Calu3 (cell line): Measurements from ENCODE around the gene TMC1. TPM values are rescaled to one million over a fixed set of nuclear protein-coding genes. Genes with fewer than 3 reads are reported as not detected.

ENCODE experiments used
- BruUV-seq: library from RNA; stranded (reverse); fragments of 400-500 nt; replicated peaks from 2 replicates; lab custom pipeline; 2021; lab: Mats Ljungman, UMichigan
- CTCF ChIA-PET: fragments of 300-600 bp; sonication (Branson Sonifier 250); formaldehyde crosslinking; loops from one replicate; lab custom pipeline; 2022; ENCODE audit warnings: antibody characterized with exemption; lab: Charles Lee
- DNase-seq: peaks from one replicate; pipeline ENCODE4 v3.0.0; 2022
- H3K27ac Mint-ChIP-seq: one replicate; pipeline ENCODE4 v1.8.0; 2022; ENCODE audit warnings: mixed read lengths; ENCODE audit not compliant: unreplicated experiment
- H3K27me3 Mint-ChIP-seq: one replicate; pipeline ENCODE4 v1.8.0; 2022; ENCODE audit warnings: mixed read lengths; ENCODE audit not compliant: unreplicated experiment
- H3K36me3 Mint-ChIP-seq: one replicate; pipeline ENCODE4 v1.8.0; 2022; ENCODE audit warnings: mild to moderate bottlenecking, moderate library complexity, mixed read lengths; ENCODE audit not compliant: insufficient read depth, unreplicated experiment
- H3K4me1 Mint-ChIP-seq: one replicate; pipeline ENCODE4 v1.8.0; 2022; ENCODE audit warnings: mild to moderate bottlenecking, low read depth, mixed read lengths; ENCODE audit not compliant: unreplicated experiment
- H3K4me3 Mint-ChIP-seq: one replicate; pipeline ENCODE4 v1.8.0; 2022; ENCODE audit warnings: mild to moderate bottlenecking, low read depth, moderate library complexity, mixed read lengths; ENCODE audit not compliant: unreplicated experiment
- H3K9me3 Mint-ChIP-seq: one replicate; pipeline ENCODE4 v1.8.0; 2022; ENCODE audit warnings: low read depth, mixed read lengths; ENCODE audit not compliant: unreplicated experiment
- CTCF ChIP-seq: fragments of 200-600 bp; IDR thresholded peaks from one replicate; pipeline ENCODE4 v1.8.0; 2022; ENCODE audit warnings: antibody characterized with exemption; ENCODE audit not compliant: unreplicated experiment
- intact Hi-C: fragments of 100-400 bp; cut with micrococcal nuclease; formaldehyde crosslinking; loops from one replicate; pipeline ENCODE4 v1.10.0; 2022; ENCODE audit not compliant: unreplicated experiment
- total RNA-seq: library from RNA; stranded (reverse); gene quantifications from 2 replicates; pipeline ENCODE4 v1.2.3, GENCODE V29; 2022

TMC1 gene
- total RNA-seq, 1 experiment from 2014 or later = not detected

DNA sequence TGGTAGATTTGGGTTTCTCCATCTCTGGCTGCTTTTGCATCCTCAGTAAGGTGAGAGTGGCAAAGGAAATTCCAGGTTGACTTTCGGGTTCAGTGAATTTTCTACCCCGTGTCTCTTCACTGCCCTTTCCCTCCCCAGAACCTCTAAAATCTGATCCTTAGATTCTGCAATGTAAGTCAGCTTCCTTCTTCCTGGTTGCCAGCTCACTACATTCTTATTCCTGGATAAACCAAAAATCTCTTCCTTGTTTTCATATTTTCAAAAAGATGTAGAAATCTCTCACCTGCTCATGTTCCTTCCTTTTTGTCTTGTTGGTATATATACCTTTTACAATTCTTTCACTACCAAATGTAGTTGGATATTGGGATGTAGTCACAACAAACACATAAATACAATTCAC is 145.8 kb downstream of the TMC1 start:
- intact Hi-C loops = no loop called here

DNA sequence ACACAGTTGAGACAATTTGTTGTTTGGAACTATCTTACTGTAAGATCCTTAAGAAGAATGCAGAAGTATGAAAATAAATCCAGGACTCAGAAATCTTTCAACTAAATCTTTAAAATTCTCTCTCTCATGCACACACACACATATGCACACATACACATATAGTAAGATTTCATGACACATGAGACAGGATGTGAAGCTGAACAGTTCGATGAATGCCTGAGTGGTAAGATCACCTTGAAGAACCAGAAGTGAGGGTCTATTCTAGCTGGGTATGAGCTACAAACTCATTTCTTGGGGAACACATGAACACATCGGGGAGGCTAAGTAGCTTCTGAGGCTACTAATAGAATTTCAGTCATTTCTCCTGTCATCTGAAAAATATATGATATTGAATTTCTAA is 153.6 kb downstream of the TMC1 start:
- intact Hi-C loops = no loop called here
- Mint-ChIP-seq H3K4me1 (peaks cover 34% of the 10 kb centered on the region), H3K27me3 (no peaks in the 10 kb centered on the region), H3K9me3 (no peaks in the 10 kb centered on the region), H3K27ac (peak overlapping the region; percentile 84), H3K4me3 (no peak overlapping the region), H3K36me3 (peaks cover 4% of the 10 kb centered on the region)
- CTCF ChIA-PET = interaction anchor here (0.6 to 2.1 kb wide), 3 partner anchors 11 to 870 kb away, joined by 3 to 9 read pairs (median 5); no protein-coding TSS in a partner anchor
- no peak for TF ChIP-seq CTCF
- BruUV-seq = no TSS peak
- DNase-seq = no peak

More for the DNA sequence above, 145.8 kb downstream of the TMC1 start:
- no peak for TF ChIP-seq CTCF
- Mint-ChIP-seq H3K27me3 (no peaks in the 10 kb centered on the region), H3K4me3 (no peak overlapping the region), H3K4me1 (peaks cover 17% of the 10 kb centered on the region), H3K36me3 (no peaks in the 10 kb centered on the region), H3K27ac (peak overlapping the region; percentile 37), H3K9me3 (no peaks in the 10 kb centered on the region)
- DNase-seq = no peak
- CTCF ChIA-PET = no interaction called here
- BruUV-seq = no TSS peak

DNA sequence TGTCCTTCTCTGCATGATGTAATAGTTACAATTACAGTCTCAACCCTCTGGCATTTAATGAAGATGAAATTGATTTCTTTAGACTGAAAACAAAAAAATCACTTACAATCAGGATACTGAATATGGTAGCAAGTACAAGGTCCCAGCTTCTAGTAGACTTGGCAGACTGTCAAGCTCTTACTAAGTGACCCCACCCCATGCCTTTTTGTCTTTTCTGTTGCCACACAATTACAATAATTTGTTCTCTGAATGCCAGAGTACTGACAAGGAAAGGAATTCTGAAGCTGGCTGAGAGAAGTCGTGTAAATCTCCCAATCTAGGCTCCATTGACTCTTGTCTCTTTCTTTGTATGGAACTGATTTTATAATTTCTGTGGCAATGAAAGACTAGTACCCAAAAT is 154.2 kb downstream of the TMC1 start:
- Mint-ChIP-seq H3K4me1 (peaks cover 34% of the 10 kb centered on the region), H3K27ac (peak overlapping the region; percentile 84), H3K36me3 (peaks cover 4% of the 10 kb centered on the region), H3K27me3 (no peaks in the 10 kb centered on the region), H3K9me3 (peaks cover under 1% of the 10 kb centered on the region), H3K4me3 (no peak overlapping the region)
- DNase-seq = peak; percentile 42
- TF ChIP-seq CTCF = no peak
- BruUV-seq = no TSS peak
- CTCF ChIA-PET = interaction anchor here (0.6 to 2.1 kb wide), 2 partner anchors 11 to 78 kb away, joined by 5 to 9 read pairs; no protein-coding TSS in a partner anchor
- intact Hi-C loops = no loop called here

DNA sequence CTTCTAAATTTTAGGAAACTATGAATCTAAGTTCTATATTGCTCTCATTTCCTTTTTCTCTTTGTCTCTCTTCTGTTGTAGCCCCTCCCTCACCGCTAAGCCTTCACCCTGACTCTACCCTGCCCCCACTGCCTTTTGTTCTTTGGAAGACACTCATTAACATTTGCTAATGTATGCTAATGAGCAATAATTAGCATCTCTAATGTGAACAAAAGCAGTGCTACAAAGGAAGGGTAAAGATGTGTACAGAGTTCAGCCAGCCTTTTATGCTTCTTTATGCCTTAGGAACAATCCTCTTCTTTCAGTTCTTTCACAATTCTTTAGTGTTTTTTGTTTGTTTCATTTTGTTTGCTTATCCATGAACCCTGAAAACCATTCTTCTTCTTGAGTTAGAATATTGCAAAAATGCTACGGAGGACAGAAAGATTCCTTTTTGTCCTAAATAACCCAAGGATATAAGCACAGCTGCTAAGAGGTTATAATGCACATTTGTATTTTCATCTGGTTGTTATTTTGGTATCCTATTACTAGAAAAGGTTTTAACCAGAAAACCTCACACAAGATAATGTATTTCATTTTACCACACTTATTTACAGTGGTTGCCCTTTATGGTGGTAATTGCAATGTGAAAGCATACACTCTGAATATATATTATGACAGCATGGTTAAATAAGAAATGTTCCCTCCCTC is 159.3 kb downstream of the TMC1 start:
- intact Hi-C loops = loop anchor here (10.0 kb wide), 2 partner anchors 56 to 104 kb away; no protein-coding TSS in a partner anchor
- no peak overlapping the region for H3K4me3 Mint-ChIP-seq
- peaks cover 24% of the 10 kb centered on the region for H3K4me1 Mint-ChIP-seq
- CTCF ChIA-PET = no interaction called here
- no peaks in the 10 kb centered on the region for H3K36me3 Mint-ChIP-seq
- H3K27ac Mint-ChIP-seq = no peak overlapping the region
- H3K27me3 Mint-ChIP-seq = no peaks in the 10 kb centered on the region
- TF ChIP-seq CTCF = no peak
- peaks cover 3% of the 10 kb centered on the region for H3K9me3 Mint-ChIP-seq
- no TSS peak for BruUV-seq
- DNase-seq = no peak
